ENCODE results near the gene GPNMB.

The GPNMB gene

DNA sequence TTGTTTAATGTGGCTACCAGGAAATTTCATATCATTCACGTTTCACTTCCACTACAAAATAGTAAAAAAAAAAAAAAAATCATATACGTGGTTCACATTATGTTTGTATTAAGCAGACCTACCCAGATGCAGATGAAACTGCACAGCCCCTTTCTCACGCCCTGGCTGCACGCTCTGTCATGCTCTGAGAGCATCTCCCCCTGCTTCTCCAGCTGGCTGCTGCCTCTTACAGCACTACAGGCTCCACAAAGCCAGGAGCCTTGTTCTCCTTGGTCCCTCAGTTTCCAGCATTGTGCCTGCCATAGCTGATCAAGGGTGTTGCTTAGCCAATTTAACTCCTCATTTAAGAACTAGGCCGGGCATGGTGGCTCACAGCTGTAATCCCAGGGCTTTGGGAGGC, 6.9 kb upstream of the GPNMB start:
- no peak overlapping the region for H3K4me3 Mint-ChIP-seq
- no peaks in the 10 kb centered on the region for H3K9me3 Mint-ChIP-seq
- no peak for DNase-seq
- H3K27ac Mint-ChIP-seq = no peak overlapping the region
- H3K4me1 Mint-ChIP-seq = no peaks in the 10 kb centered on the region
- H3K27me3 Mint-ChIP-seq = peaks cover 13% of the 10 kb centered on the region
- CTCF ChIA-PET = interaction anchor here (0.9 kb wide), 1 partner anchor 23 kb away, joined by 4 read pairs; no protein-coding TSS in a partner anchor
- no peaks in the 10 kb centered on the region for H3K36me3 Mint-ChIP-seq

DNA sequence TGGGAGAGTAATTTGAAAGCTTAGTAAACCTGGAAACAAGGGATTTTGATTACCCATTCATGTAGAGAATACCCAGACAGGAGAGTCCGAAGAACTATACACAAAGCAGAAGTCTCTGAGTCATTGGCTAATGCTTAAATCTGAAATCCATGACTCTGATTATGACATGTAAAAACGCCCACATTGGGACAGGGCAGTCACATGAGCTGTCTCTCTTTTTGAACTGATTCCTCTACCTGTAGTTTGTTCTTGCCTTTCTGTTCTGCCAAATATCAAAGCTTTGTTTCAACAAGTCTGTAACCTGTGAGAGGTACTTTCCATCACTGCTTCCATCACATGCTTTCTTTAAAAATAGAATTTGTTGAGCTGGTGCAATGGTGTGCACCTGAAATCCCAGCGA, 4.3 kb upstream of the GPNMB start:
- Mint-ChIP-seq H3K27ac (no peak overlapping the region), H3K27me3 (peaks cover 29% of the 10 kb centered on the region), H3K4me1 (no peaks in the 10 kb centered on the region), H3K9me3 (no peaks in the 10 kb centered on the region), H3K4me3 (no peak overlapping the region), H3K36me3 (no peaks in the 10 kb centered on the region)
- DNase-seq = no peak
- CTCF ChIA-PET = interaction anchor here (0.7 kb wide), 1 partner anchor 21 kb away, joined by 3 read pairs; no protein-coding TSS in a partner anchor

DNA sequence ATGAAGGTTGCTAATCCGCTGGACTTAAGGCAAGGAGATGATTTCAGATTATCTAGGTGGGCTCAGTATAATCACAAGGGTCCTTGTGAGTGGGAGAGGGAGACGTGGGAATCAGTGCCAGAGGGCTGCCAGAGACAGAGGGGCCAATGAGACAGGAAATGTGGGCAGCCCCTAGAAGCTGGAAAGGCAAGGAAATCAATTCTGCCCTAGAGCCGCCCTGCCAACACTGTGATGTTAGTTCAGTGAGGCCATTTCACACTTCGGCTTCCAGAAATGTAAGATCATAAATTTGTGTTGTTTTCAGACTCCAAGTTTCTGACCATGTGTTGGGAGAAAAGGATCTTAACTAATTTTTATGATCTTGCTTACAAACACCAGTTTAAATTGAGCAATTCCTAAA, 3.6 kb upstream of the GPNMB start:
- Mint-ChIP-seq H3K4me3 (no peak overlapping the region), H3K27ac (no peak overlapping the region), H3K4me1 (peaks cover under 1% of the 10 kb centered on the region), H3K36me3 (no peaks in the 10 kb centered on the region), H3K27me3 (peaks cover 35% of the 10 kb centered on the region), H3K9me3 (no peaks in the 10 kb centered on the region)
- CTCF ChIA-PET = no interaction called here
- DNase-seq = no peak

DNA sequence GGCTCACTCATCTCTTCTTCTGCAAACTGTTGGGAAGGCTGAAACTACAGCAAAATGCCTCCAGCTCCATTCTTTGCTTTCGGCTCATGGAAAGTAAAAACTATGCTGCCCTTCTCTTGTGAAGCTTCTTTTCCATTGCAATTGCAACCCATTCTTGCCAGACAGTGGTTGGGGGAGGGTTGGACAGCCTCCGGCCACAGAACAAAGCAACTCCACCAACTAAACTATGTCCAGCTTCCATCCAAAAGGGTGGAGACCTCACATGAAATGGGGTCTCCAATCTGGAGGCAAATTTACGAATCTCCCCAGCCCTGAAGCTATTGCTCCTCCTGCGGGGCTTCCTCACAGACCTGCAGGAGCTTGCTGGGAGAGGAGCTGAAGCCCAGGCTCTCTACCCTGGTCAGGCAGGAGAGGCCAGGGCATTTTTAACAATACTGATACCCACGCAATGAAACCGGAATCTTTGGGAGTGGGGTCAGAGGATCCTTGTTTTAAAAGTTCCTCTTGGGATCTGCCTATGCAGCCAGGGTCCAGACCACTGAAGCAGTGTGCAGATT, 549 bp downstream of the GPNMB start:
- Mint-ChIP-seq H3K36me3 (no peaks in the 10 kb centered on the region), H3K27ac (no peak overlapping the region), H3K4me1 (peaks cover 2% of the 10 kb centered on the region), H3K9me3 (no peaks in the 10 kb centered on the region), H3K4me3 (no peak overlapping the region), H3K27me3 (peaks cover 68% of the 10 kb centered on the region)
- DNase-seq = no peak
- CTCF ChIA-PET = no interaction called here

DNA sequence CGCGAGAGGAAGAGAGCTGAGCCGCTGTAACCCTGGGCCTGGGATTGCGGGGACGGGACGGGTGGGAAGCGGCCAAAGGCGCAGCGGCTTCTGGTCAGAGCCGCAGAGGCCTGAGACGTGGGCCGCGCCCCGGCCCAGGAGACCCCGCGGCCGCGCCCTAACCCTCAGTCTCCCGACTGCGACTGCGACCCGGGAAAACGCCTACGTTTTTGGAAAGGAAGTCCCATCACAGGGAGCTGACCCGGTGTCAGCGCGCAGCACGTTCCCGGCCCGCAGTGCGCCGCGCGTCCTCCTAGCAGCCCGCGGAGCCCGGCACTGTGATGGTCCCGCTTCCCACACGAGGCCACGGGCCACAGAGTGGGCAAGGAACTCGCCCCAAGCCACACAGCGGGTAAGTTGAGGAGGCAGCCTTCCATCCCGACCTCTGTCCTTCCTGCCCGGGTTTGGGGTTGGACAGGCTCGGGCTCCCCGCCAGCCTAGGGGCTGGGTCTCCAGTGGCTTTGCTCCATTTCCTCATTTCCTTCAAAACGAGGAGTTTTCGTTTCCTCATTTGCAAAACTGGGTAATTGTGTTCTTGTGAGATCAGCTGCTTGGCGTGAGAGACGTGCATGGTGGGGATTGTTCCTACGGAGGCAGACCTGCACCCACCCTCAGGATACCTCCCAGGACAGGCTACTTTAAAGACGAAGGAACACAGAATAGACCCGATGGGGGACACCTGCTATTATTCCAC, 1.2 kb downstream of the GPNMB start:
- no peak overlapping the region for H3K27ac Mint-ChIP-seq

DNA sequence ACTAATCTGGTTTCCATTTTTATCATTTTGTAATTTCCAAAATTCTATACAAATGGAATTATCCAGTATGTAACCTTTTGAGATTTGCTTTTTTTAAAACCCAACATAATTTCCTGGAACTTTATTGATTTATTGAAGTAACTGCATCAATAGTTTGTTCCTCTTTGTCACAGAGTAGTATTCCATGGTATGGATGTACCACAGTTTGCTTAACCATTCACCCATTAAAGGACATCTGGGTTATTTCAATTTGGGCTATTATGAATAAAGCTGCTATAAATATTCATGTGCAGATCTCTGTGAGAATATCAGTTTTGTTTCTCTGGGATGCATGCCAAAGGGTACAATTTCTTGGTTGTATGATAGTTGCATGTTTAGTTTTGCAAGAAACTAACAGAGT, 2.9 kb downstream of the GPNMB start:
- peaks cover 68% of the 10 kb centered on the region for H3K27me3 Mint-ChIP-seq
- no peak overlapping the region for H3K4me3 Mint-ChIP-seq
- H3K27ac Mint-ChIP-seq = no peak overlapping the region
- H3K4me1 Mint-ChIP-seq = peaks cover 2% of the 10 kb centered on the region
- CTCF ChIA-PET = no interaction called here
- H3K36me3 Mint-ChIP-seq = no peaks in the 10 kb centered on the region
- DNase-seq = no peak
- H3K9me3 Mint-ChIP-seq = no peaks in the 10 kb centered on the region

More for the DNA sequence above, 1.2 kb downstream of the GPNMB start:
- peaks cover 2% of the 10 kb centered on the region for H3K4me1 Mint-ChIP-seq
- no peak for DNase-seq
- CTCF ChIA-PET = no interaction called here
- H3K36me3 Mint-ChIP-seq = no peaks in the 10 kb centered on the region
- H3K4me3 Mint-ChIP-seq = no peak overlapping the region
- H3K9me3 Mint-ChIP-seq = no peaks in the 10 kb centered on the region
- H3K27me3 Mint-ChIP-seq = peaks cover 68% of the 10 kb centered on the region

DNA sequence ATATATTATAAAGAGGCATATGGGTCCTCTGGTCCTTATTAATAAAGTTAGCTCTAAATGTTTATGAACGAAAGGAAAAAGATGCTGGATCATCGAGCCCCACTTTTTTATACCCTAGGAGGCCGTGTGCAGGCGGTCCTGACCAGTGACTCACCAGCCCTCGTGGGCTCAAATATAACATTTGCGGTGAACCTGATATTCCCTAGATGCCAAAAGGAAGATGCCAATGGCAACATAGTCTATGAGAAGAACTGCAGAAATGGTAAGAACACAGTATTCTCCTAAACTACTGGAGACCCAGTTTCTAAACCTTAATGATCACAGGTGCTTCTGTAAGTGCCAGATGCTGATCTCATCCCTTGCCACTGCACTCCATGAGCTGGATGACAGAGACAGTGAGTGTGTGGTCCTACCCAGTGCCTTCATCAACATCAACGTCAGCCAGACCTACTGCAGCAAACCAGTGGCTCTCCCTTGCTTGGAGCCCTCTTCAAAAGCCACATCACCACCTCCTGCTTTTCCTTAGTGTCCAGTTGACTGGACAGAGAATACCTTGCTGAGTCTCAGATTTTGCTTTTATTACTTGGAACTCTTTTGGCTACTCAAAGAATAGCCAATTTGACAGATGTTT, 7.6 kb downstream of the GPNMB start:
- Mint-ChIP-seq H3K27ac (no peak overlapping the region), H3K36me3 (no peaks in the 10 kb centered on the region), H3K4me3 (no peak overlapping the region), H3K27me3 (peaks cover 51% of the 10 kb centered on the region), H3K4me1 (no peaks in the 10 kb centered on the region), H3K9me3 (no peaks in the 10 kb centered on the region)
- no peak for DNase-seq
- CTCF ChIA-PET = interaction anchor here (1.0 kb wide), 1 partner anchor 191 kb away, joined by 3 read pairs; no protein-coding TSS in a partner anchor

DNA sequence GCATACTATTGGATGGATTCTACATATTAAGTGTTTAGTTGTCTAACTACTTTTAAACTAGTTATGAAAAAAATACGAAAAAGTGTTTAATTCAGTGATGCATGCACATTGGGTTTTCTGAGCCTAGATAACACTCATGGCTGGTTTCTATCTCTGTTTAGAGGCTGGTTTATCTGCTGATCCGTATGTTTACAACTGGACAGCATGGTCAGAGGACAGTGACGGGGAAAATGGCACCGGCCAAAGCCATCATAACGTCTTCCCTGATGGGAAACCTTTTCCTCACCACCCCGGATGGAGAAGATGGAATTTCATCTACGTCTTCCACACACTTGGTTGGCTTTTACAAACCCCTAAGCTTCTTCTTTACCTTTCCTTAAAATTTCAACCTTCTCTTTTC, 10.2 kb downstream of the GPNMB start:
- Mint-ChIP-seq H3K27me3 (peaks cover 35% of the 10 kb centered on the region), H3K9me3 (no peaks in the 10 kb centered on the region), H3K4me1 (no peaks in the 10 kb centered on the region), H3K27ac (no peak overlapping the region), H3K4me3 (no peak overlapping the region), H3K36me3 (no peaks in the 10 kb centered on the region)
- CTCF ChIA-PET = no interaction called here
- no peak for DNase-seq

DNA sequence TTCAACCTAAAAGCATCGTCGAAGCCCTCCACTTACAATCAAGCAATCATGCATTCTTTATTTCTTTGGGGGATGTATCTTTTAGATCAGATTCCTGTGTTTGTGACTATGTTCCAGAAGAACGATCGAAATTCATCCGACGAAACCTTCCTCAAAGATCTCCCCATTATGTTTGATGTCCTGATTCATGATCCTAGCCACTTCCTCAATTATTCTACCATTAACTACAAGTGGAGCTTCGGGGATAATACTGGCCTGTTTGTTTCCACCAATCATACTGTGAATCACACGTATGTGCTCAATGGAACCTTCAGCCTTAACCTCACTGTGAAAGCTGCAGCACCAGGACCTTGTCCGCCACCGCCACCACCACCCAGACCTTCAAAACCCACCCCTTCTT, 13.8 kb downstream of the GPNMB start:
- CTCF ChIA-PET = interaction anchor here (0.7 to 7.9 kb wide), 4 partner anchors 8 to 198 kb away, joined by 3 to 76 read pairs (median 4); no protein-coding TSS in a partner anchor
- no peak overlapping the region for H3K4me3 Mint-ChIP-seq
- H3K4me1 Mint-ChIP-seq = no peaks in the 10 kb centered on the region
- no peaks in the 10 kb centered on the region for H3K9me3 Mint-ChIP-seq
- no peak for DNase-seq
- no peak overlapping the region for H3K27ac Mint-ChIP-seq
- peaks cover 20% of the 10 kb centered on the region for H3K27me3 Mint-ChIP-seq
- no peaks in the 10 kb centered on the region for H3K36me3 Mint-ChIP-seq

DNA sequence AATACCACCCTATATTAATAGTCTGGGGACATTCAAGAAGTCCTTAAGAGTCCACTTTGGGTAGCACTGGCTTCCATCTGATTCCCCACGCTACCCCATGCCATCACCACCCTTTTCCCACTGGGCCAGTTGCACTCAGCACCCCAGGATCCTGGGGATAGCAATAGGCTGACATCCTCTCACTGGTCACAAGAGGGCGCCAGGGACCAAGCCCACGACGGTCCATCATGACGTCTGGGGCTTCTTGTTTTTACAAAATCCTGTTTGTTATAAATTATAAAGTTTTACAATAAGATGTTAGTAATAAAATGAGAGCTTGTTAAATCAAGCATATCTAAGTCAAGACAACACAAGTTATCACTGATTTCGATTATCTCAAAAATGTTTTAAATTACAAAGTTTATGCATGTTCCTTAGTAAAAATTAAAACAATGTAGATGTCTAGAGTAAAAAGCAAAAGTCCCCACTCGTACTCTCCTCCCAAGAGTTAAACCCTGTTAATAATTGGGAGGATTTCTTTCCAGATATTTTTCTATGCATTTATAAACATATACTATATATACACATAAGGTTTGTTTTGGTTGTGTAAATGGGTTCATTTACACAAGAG, 15.4 kb downstream of the GPNMB start:
- Mint-ChIP-seq H3K27ac (no peak overlapping the region), H3K4me3 (no peak overlapping the region), H3K9me3 (no peaks in the 10 kb centered on the region), H3K27me3 (peaks cover 13% of the 10 kb centered on the region), H3K36me3 (no peaks in the 10 kb centered on the region), H3K4me1 (no peaks in the 10 kb centered on the region)
- peak; percentile 68 for DNase-seq
- CTCF ChIA-PET = interaction anchor here (0.8 to 7.9 kb wide), 6 partner anchors 9 to 254 kb away, joined by 3 to 76 read pairs (median 3); no protein-coding TSS in a partner anchor

DNA sequence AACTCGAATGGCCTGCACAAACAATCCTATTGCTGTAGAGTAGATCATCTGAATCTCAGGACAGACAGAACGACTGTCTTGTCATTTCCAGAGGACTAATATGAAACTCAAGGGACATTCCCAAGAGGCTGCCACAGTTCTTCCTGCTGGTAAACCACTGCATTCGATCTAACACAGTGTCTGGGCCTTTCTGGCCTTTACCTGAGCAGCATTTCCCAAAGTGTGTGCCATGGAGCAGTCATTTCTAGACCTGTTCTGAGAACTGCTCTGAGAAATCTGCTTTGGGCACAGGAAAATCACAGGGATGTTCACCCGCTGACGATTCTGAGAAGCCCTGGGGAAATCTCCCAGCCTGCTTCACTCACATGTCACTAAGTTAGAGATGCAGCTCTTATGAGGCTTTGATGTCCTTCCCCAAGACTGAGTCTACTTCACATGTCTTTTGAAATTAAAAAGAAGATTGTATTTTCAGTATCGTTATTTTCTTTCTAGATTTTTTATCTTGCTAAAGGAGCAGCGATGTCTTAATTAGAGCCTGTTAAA, 18.4 kb downstream of the GPNMB start:
- Mint-ChIP-seq H3K4me1 (no peaks in the 10 kb centered on the region), H3K4me3 (no peak overlapping the region), H3K27ac (no peak overlapping the region), H3K36me3 (no peaks in the 10 kb centered on the region), H3K9me3 (no peaks in the 10 kb centered on the region), H3K27me3 (peaks cover 4% of the 10 kb centered on the region)
- CTCF ChIA-PET = interaction anchor here (0.7 to 7.9 kb wide), 3 partner anchors 9 to 179 kb away, joined by 3 to 76 read pairs (median 3); no protein-coding TSS in a partner anchor
- DNase-seq = no peak

DNA sequence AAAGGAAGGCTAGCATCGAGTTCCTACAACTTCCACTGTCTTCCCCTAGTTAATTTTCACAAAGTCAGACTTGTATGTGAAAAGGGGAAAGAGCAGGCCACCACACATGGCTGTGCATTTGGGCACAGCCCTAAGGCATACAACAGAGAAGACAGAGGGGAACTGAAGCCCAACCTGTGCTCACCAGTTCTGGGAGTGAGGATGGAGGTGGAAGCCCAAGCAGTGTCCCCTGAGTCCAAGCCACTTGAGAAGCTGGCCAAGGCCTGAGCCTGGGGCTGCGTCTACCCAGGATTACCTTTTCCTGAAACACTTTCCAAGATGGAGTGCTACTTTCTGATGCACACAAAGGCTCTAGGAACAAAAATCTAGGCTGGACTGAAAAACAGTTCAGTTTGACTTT, 20.3 kb downstream of the GPNMB start:
- Mint-ChIP-seq H3K9me3 (no peaks in the 10 kb centered on the region), H3K36me3 (no peaks in the 10 kb centered on the region), H3K27ac (no peak overlapping the region), H3K27me3 (peaks cover 2% of the 10 kb centered on the region), H3K4me3 (no peak overlapping the region), H3K4me1 (no peaks in the 10 kb centered on the region)
- DNase-seq = no peak
- CTCF ChIA-PET = no interaction called here

DNA sequence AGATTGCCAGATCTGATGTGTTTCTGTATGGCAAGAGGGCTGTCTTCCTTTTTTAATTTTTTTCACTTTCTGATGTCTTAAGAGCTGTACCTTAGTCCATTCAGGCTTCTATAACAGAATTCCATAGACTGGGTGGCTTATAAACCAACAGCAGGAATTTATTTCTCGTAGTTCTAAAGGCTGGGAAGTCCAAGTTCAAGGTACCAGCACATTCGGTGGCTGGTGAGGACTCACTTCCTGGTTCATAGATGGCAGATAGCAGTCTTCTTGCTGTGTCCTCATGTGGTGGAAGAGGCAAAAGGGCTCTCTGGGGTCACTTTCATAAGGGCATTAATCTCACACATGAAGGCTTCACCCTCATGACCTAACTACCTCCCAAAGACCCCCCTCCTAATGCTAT, 20.8 kb downstream of the GPNMB start:
- Mint-ChIP-seq H3K27me3 (peaks cover 6% of the 10 kb centered on the region), H3K36me3 (no peaks in the 10 kb centered on the region), H3K9me3 (no peaks in the 10 kb centered on the region), H3K27ac (no peak overlapping the region), H3K4me3 (no peak overlapping the region), H3K4me1 (peaks cover 2% of the 10 kb centered on the region)
- CTCF ChIA-PET = interaction anchor here (2.1 kb wide), 1 partner anchor 8 kb away, joined by 6 read pairs; no protein-coding TSS in a partner anchor
- DNase-seq = no peak

DNA sequence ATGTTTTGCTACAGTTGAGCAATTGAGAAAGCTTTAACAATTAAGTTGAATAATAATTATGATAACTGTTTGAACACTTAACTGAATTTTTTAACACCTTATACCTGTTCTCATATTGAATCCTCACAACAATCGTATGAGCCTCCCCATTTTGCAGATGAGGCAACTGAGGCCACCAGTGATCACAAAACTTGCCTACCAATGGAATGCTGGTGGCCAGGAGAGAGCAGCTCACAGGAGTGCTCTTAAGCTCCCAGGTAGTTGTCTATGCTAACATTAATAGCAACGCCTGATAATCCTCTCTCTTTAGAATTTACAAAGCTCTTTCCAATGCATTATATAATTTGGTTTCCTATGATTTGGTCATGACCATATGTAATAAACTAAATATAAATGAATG, 21.6 kb downstream of the GPNMB start:
- Mint-ChIP-seq H3K4me3 (no peak overlapping the region), H3K36me3 (no peaks in the 10 kb centered on the region), H3K27me3 (peaks cover 13% of the 10 kb centered on the region), H3K9me3 (no peaks in the 10 kb centered on the region), H3K27ac (no peak overlapping the region), H3K4me1 (peaks cover 6% of the 10 kb centered on the region)
- CTCF ChIA-PET = interaction anchor here (0.9 to 2.1 kb wide), 3 partner anchors 9 to 278 kb away, joined by 3 to 6 read pairs (median 3); no protein-coding TSS in a partner anchor
- DNase-seq = no peak
